HEK293T (cell line): ENCODE data around the gene ZPR1.

ENCODE experiments used
- BHLHE40 ChIP-seq: fragments of 450-650 bp; IDR thresholded peaks from 2 replicates; pipeline ENCODE4 v1.6.1; 2016; ENCODE audit warnings: mild to moderate bottlenecking, moderate library complexity, borderline replicate concordance
- CTBP1 ChIP-seq: fragments of 450-650 bp; IDR thresholded peaks from 2 replicates; pipeline ENCODE4 v1.6.1; 2016; ENCODE audit warnings: borderline replicate concordance
- ELF4 ChIP-seq: fragments of 450-650 bp; IDR thresholded peaks from 2 replicates; pipeline ENCODE4 v1.6.1; 2017; ENCODE audit warnings: antibody characterized with exemption
- FOXA1 ChIP-seq: fragments of 450-650 bp; IDR thresholded peaks from 2 replicates; pipeline ENCODE4 v1.6.1; 2016; ENCODE audit warnings: mild to moderate bottlenecking
- FOXK2 ChIP-seq: fragments of 450-650 bp; IDR thresholded peaks from 2 replicates; pipeline ENCODE4 v1.6.1; 2016; ENCODE audit warnings: mild to moderate bottlenecking
- HDGF ChIP-seq: fragments of 450-650 bp; IDR thresholded peaks from 2 replicates; pipeline ENCODE4 v1.6.1; 2017; ENCODE audit warnings: antibody characterized with exemption, borderline replicate concordance
- LEF1 ChIP-seq: fragments of 450-650 bp; IDR thresholded peaks from 2 replicates; pipeline ENCODE4 v1.6.1; 2017; ENCODE audit warnings: mild to moderate bottlenecking, borderline replicate concordance
- PKNOX1 ChIP-seq: fragments of 450-650 bp; IDR thresholded peaks from 2 replicates; pipeline ENCODE4 v1.6.1; 2016
- SP1 ChIP-seq: fragments of 450-650 bp; IDR thresholded peaks from 2 replicates; pipeline ENCODE4 v1.6.1; 2017
- TARDBP ChIP-seq: fragments of 450-650 bp; IDR thresholded peaks from 2 replicates; pipeline ENCODE4 v1.6.1; 2016
- ZNF384 ChIP-seq: fragments of 450-650 bp; IDR thresholded peaks from 2 replicates; pipeline ENCODE4 v1.6.1; 2016

- TF ChIP-seq FOXA1: no peak
- no peak for TF ChIP-seq ZNF384
- TF ChIP-seq CTBP1: no peak
- TF ChIP-seq PKNOX1: no peak
- no peak for TF ChIP-seq LEF1
- TF ChIP-seq ELF4: no peak
- TF ChIP-seq TARDBP: no peak
- TF ChIP-seq BHLHE40: no peak
- TF ChIP-seq HDGF: no peak
- no peak for TF ChIP-seq SP1
- TF ChIP-seq FOXK2: no peak
Observed at GRCh38 chr11:116740741-116741140, 47.1 kb downstream of the ZPR1 start.
